BE2C (cell line): Measurements from ENCODE around the gene DENND4B.
A peak's percentile ranks its signal among the peaks of the same experiment; 100 is the strongest.

Source experiments
- DNase-seq: peaks from one replicate; pipeline ENCODE4 v3.0.0-alpha.2; 2020
- H3K27me3 ChIP-seq: fragments of 250-450 bp; sonication (Bioruptor Pico); 2 replicates; pipeline ENCODE4 v1.5.1; 2020; ENCODE audit warnings: mild to moderate bottlenecking
- H3K36me3 ChIP-seq: fragments of 250-450 bp; sonication (Bioruptor Pico); 2 replicates; pipeline ENCODE4 v1.5.1; 2020; ENCODE audit warnings: mild to moderate bottlenecking
- H3K4me1 ChIP-seq: fragments of 250-450 bp; sonication (Bioruptor Pico); 2 replicates; pipeline ENCODE4 v1.5.1; 2020
- H3K4me3 ChIP-seq: 2 replicates; pipeline ENCODE4 v1.5.1; 2011; ENCODE audit warnings: low read depth, low read length
- H3K9me3 ChIP-seq: fragments of 250-450 bp; sonication (Bioruptor Pico); 2 replicates; pipeline ENCODE4 v1.5.1; 2020
- TF ChIP-seq, protein P1 (sequence below): IDR thresholded peaks from 2 replicates; pipeline ENCODE4 v1.5.1; 2012; ENCODE audit warnings: mild to moderate bottlenecking, low read depth, low read length

DENND4B gene

DNA sequence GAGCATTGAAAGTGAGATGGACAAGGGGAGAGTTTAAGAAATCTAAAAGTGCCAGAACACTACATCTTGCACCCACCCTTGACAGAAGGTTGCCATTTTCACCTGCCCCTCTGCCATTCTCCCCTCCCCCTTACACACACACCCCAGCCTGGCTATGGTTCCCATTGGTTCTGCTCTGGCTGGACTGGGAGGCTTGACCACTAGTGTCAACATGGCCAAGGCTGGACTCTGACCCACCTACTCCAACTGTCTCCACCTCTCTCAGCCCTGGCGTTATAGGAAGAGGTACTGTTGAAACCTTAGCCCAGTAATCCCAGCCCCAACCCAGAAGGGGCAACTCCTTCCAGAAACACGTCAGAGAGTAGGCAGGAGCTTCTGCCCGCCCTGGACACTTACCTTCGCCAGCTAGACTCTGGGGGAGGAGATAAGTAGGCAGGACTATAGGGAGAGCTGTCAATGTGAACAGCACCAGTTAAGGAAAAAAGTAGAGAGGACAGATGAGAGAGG, 7.4 kb upstream of the DENND4B start:
- H3K9me3 ChIP-seq: no peaks in the 10 kb centered on the region
- TF ChIP-seq, protein P1, sequence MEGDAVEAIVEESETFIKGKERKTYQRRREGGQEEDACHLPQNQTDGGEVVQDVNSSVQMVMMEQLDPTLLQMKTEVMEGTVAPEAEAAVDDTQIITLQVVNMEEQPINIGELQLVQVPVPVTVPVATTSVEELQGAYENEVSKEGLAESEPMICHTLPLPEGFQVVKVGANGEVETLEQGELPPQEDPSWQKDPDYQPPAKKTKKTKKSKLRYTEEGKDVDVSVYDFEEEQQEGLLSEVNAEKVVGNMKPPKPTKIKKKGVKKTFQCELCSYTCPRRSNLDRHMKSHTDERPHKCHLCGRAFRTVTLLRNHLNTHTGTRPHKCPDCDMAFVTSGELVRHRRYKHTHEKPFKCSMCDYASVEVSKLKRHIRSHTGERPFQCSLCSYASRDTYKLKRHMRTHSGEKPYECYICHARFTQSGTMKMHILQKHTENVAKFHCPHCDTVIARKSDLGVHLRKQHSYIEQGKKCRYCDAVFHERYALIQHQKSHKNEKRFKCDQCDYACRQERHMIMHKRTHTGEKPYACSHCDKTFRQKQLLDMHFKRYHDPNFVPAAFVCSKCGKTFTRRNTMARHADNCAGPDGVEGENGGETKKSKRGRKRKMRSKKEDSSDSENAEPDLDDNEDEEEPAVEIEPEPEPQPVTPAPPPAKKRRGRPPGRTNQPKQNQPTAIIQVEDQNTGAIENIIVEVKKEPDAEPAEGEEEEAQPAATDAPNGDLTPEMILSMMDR: no peak
- H3K27me3 ChIP-seq: no peaks in the 10 kb centered on the region
- H3K36me3 ChIP-seq: peaks cover 13% of the 10 kb centered on the region
- H3K4me1 ChIP-seq: peaks cover 8% of the 10 kb centered on the region
- no peak for DNase-seq
- H3K4me3 ChIP-seq: no peak overlapping the region

DNA sequence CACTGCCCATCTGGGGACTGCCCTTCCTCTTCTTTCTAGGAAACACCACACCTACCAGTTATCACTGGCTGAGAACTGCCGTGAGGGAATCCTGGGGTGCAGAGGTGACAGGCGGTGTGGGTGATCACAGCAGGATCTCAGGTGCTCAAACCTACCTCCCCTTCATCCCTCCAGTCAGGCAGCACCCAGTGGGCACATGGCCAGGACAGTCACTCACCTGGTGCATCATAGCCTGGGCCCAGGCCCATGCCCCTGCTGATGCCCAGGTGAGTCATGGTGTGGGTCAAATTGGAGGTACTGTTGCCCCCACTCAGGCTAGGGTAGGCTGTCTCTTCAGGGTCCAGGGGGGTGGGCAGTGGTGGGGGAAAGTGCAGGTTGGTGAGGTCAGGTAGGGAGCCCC, 5.3 kb upstream of the DENND4B start:
- Histone ChIP-seq H3K9me3 (no peaks in the 10 kb centered on the region), H3K4me1 (peaks cover 8% of the 10 kb centered on the region), H3K27me3 (no peaks in the 10 kb centered on the region), H3K4me3 (no peak overlapping the region), H3K36me3 (peaks cover 13% of the 10 kb centered on the region)
- TF ChIP-seq, protein P1: no peak
- DNase-seq: no peak

DNA sequence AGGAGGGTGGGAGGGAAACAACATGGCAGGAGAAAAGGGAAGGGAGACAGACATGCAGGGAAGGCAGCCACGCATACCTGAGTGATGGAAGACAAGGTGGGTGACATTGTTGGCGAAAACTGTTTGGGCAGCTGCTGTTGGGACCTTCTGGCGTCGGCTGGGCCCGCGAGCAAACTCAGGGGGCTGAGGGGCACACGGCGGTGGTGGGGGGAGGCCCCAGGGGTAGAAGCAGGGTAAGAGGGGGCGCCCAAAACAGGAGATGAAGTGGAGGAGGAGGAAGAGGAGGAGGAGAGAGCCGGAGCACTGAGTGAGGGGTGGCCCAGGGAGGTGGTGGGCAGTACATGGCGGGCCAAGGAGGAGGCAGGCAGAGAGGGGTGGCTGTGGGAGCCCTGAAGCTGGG, 4.7 kb upstream of the DENND4B start:
- H3K36me3 ChIP-seq: peaks cover 13% of the 10 kb centered on the region
- no peak overlapping the region for H3K4me3 ChIP-seq
- H3K27me3 ChIP-seq: no peaks in the 10 kb centered on the region
- H3K9me3 ChIP-seq: no peaks in the 10 kb centered on the region
- TF ChIP-seq, protein P1: no peak
- H3K4me1 ChIP-seq: peaks cover 2% of the 10 kb centered on the region
- no peak for DNase-seq

DNA sequence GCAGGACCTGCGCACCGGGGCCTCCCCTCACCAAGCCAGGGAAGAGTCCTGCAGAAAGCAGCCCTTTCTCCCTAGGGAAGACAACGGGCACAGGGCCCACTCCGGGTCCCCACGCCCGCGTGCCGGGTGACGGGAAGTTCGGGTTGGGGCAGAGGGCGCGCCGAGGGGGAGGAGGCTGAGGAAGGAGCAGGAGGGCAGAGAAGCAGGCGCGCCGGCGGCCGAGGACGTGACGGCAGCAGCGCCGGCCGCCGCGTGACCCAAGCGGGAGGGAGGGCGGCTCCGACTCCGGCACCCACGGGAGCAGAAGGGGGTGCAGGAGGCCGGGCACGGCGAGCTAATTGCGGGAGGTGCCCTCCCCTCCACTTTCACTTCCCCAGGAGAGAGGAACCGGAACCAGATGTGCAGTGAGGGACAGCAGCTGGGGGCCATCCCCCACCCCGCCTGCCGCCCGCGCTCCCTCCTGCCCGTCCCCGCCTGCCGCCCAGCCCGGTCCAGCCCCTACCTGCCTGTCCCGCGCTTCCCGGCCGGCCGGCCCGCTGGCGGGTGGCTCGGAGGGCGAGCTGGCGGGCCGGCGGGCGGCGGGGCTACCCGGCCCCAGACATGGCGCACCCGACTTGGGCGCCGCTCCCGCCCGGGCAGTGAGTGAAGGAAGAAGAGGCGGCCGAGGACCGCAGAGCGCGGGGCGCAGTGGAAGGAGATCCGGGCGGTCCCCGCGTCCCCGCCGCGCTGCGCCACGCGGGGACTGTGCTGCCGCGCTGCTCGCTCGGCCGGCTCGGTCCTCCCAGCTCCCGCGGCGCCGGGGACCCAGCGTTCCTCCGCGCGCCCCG, 510 bp downstream of the DENND4B start:
- peaks cover 14% of the 10 kb centered on the region for H3K36me3 ChIP-seq
- H3K9me3 ChIP-seq: no peaks in the 10 kb centered on the region

DNA sequence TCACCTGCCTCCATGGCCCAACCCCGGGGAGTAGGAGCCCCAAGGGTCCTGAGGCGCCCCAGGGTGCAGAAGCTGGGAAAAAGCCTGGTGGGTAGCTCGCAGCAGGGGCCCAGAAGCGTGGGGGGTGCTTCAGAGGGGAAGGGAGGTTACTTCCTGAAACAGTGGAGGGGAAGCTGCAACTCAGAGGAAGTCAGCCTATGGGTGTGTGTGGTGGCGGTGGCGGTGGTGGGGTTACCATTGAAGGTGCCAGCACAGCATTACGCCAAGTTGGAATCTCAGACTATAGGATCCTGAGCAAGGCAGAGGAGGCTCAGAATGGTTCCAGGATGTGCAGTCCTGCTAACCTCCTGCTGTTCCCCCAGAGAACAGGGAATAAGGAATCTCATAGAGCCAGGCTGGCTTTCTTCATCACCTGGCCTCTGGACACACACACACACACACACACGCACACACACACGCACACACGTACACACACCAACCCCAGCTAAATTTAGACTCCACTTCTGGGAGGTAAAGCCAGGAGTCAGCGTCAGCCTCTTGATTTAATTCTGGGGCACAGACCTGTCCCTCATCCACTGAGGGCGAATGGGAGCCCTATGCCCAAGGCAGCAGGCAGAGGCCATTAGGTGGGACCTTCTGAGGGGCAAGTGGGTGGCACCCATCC, 1.3 kb downstream of the DENND4B start:
- no peaks in the 10 kb centered on the region for H3K9me3 ChIP-seq
- TF ChIP-seq, protein P1: no peak
- H3K4me3 ChIP-seq: peak overlapping the region; percentile 81
- no peaks in the 10 kb centered on the region for H3K4me1 ChIP-seq
- no peaks in the 10 kb centered on the region for H3K27me3 ChIP-seq
- DNase-seq: no peak
- peaks cover 19% of the 10 kb centered on the region for H3K36me3 ChIP-seq

More for the DNA sequence above, 510 bp downstream of the DENND4B start:
- TF ChIP-seq, protein P1: no peak
- peak; percentile 70 for DNase-seq
- H3K27me3 ChIP-seq: no peaks in the 10 kb centered on the region
- no peaks in the 10 kb centered on the region for H3K4me1 ChIP-seq
- H3K4me3 ChIP-seq: peak overlapping the region; percentile 81

DNA sequence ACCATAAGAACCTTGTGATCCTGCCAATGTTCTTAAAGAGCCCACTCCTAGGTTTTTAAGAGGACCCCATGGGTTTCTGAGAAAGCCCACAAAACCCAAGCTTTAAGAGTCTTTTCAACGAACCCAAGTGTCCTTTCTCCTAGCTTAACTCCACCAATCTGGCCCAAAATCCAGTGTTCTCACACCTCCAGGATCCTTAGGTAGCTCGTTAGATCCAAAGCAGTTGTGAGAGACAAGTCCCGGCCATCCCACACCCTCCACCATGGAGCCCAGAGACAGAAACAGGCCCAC, 1.7 kb downstream of the DENND4B start:
- Histone ChIP-seq H3K4me1 (no peaks in the 10 kb centered on the region), H3K4me3 (no peak overlapping the region; the same call in 1 of the 2 replicates), H3K36me3 (peaks cover 23% of the 10 kb centered on the region), H3K27me3 (no peaks in the 10 kb centered on the region), H3K9me3 (no peaks in the 10 kb centered on the region)
- TF ChIP-seq, protein P1: no peak
- no peak for DNase-seq
